Measurements from ENCODE around the gene FAM47B.

GRCh38 chrX:34987646-34988045 lies 45.0 kb downstream of the FAM47B start:
- TF ChIP-seq TAF1 (IDR thresholded peaks at IDR 0.05; ENCODE audit: borderline replicate concordance, insufficient read depth, low read length) (no peak), SIN3A (IDR thresholded peaks at IDR 0.05; ENCODE audit: borderline replicate concordance, insufficient read depth, low read length) (no peak), FOXP2 (optimal IDR thresholded peaks at IDR 0.05; ENCODE audit: borderline replicate concordance, extremely low read depth, extremely low read length, insufficient read depth) (no peak), POLR2AphosphoS5 (IDR thresholded peaks at IDR 0.05; ENCODE audit: low read depth, low read length) (no peak), REST (IDR thresholded peaks at IDR 0.05; ENCODE audit: insufficient read depth in 1 of 2, low read depth in 2 of 2, low read length in 2 of 2) (no peak)
